H1 (cell line): ENCODE data around the gene CACNA2D3. TPM values are rescaled to one million over a fixed set of nuclear protein-coding genes. Genes with fewer than 3 reads are reported as not detected.

Experiments
- polyA plus RNA-seq, 7 experiments: library from polyadenylated mRNA; depleted of rRNA in 3 of 7; stranded (reverse) in 5 of 7; unstranded in 2 of 7; fragments of >200 nt in 5 of 7; fragments of 200-250 nt in 2 of 7; gene quantifications; 1 replicate in 5 of 7; 2 replicates in 1 of 7; 4 replicates in 1 of 7; pipeline versions ENCODE4 v1.2.1 to v1.2.3, GENCODE V29; 2011 to 2013; ENCODE audit warnings: missing spikeins in 2 of 7, mixed read lengths in 2 of 7
- total RNA-seq: library from RNA; stranded (reverse); fragmentation: NEBNext Ultra II Directional; extraction: Animal tissue kit (Norgen Biotek cat#: 25700); gene quantifications from 2 replicates; pipeline ENCODE4 v1.2.1, GENCODE V29; 2021
- TF ChIP-seq, protein P1 (sequence below): fragments of 300-600 bp; sonication (generic); IDR thresholded peaks from 2 replicates; pipeline ENCODE4 v1.7.1; 2012; ENCODE audit warnings: low read length, moderate library complexity, mild to moderate bottlenecking, inconsistent platforms; ENCODE audit not compliant: insufficient replicate concordance

Gene CACNA2D3
- total and polyA plus RNA-seq, 2 of the 8 experiments (the other 6 are each of a cell fraction or from before 2014, with no cell fraction given), result 1.5 to 1.8 TPM

DNA sequence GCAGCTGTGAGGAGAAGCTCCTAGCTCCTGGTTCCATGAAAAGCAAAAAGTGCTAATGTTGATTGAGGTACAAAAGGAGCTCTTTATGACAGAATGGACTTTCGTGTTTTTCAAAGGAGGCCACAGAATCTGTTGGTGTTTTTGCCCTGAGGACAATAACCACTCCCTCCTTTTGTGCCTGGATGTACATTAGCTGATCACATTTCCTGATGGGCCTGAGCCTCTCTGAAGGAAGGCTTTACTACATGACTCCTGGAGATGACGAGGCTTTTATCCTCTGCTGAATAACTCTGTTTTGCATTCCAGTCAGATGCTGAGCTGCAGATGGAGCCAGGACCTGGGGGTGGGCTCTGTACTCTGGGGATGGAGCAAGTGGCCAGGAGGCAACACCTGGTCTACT is 301.9 kb downstream of the CACNA2D3 start (continued):
- TF ChIP-seq, protein P1, sequence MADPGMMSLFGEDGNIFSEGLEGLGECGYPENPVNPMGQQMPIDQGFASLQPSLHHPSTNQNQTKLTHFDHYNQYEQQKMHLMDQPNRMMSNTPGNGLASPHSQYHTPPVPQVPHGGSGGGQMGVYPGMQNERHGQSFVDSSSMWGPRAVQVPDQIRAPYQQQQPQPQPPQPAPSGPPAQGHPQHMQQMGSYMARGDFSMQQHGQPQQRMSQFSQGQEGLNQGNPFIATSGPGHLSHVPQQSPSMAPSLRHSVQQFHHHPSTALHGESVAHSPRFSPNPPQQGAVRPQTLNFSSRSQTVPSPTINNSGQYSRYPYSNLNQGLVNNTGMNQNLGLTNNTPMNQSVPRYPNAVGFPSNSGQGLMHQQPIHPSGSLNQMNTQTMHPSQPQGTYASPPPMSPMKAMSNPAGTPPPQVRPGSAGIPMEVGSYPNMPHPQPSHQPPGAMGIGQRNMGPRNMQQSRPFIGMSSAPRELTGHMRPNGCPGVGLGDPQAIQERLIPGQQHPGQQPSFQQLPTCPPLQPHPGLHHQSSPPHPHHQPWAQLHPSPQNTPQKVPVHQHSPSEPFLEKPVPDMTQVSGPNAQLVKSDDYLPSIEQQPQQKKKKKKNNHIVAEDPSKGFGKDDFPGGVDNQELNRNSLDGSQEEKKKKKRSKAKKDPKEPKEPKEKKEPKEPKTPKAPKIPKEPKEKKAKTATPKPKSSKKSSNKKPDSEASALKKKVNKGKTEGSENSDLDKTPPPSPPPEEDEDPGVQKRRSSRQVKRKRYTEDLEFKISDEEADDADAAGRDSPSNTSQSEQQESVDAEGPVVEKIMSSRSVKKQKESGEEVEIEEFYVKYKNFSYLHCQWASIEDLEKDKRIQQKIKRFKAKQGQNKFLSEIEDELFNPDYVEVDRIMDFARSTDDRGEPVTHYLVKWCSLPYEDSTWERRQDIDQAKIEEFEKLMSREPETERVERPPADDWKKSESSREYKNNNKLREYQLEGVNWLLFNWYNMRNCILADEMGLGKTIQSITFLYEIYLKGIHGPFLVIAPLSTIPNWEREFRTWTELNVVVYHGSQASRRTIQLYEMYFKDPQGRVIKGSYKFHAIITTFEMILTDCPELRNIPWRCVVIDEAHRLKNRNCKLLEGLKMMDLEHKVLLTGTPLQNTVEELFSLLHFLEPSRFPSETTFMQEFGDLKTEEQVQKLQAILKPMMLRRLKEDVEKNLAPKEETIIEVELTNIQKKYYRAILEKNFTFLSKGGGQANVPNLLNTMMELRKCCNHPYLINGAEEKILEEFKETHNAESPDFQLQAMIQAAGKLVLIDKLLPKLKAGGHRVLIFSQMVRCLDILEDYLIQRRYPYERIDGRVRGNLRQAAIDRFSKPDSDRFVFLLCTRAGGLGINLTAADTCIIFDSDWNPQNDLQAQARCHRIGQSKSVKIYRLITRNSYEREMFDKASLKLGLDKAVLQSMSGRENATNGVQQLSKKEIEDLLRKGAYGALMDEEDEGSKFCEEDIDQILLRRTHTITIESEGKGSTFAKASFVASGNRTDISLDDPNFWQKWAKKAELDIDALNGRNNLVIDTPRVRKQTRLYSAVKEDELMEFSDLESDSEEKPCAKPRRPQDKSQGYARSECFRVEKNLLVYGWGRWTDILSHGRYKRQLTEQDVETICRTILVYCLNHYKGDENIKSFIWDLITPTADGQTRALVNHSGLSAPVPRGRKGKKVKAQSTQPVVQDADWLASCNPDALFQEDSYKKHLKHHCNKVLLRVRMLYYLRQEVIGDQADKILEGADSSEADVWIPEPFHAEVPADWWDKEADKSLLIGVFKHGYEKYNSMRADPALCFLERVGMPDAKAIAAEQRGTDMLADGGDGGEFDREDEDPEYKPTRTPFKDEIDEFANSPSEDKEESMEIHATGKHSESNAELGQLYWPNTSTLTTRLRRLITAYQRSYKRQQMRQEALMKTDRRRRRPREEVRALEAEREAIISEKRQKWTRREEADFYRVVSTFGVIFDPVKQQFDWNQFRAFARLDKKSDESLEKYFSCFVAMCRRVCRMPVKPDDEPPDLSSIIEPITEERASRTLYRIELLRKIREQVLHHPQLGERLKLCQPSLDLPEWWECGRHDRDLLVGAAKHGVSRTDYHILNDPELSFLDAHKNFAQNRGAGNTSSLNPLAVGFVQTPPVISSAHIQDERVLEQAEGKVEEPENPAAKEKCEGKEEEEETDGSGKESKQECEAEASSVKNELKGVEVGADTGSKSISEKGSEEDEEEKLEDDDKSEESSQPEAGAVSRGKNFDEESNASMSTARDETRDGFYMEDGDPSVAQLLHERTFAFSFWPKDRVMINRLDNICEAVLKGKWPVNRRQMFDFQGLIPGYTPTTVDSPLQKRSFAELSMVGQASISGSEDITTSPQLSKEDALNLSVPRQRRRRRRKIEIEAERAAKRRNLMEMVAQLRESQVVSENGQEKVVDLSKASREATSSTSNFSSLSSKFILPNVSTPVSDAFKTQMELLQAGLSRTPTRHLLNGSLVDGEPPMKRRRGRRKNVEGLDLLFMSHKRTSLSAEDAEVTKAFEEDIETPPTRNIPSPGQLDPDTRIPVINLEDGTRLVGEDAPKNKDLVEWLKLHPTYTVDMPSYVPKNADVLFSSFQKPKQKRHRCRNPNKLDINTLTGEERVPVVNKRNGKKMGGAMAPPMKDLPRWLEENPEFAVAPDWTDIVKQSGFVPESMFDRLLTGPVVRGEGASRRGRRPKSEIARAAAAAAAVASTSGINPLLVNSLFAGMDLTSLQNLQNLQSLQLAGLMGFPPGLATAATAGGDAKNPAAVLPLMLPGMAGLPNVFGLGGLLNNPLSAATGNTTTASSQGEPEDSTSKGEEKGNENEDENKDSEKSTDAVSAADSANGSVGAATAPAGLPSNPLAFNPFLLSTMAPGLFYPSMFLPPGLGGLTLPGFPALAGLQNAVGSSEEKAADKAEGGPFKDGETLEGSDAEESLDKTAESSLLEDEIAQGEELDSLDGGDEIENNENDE, result no peak
